HEK293 (cell line): ENCODE measurements around the gene CCDC9B.

Source experiments
- CTCF ChIA-PET: fragments of 350-600 bp; formaldehyde crosslinking; extraction: SDS; loops from one replicate; lab custom pipeline; 2021; ENCODE audit warnings: antibody characterized with exemption; lab: Yijun Ruan, JAX
- POLR2A ChIA-PET: fragments of 300-600 bp; formaldehyde crosslinking; extraction: SDS; loops from one replicate; lab custom pipeline; 2020; ENCODE audit warnings: antibody characterized with exemption, inconsistent platforms; lab: Yijun Ruan, JAX
- H3K27ac ChIP-seq: fragments of 200-500 bp; sonication (Bioruptor generic); 2 replicates; pipeline ENCODE4 v1.5.1; 2014; ENCODE audit warnings: low read depth, low read length, control low read depth, inconsistent platforms; ENCODE audit errors: extremely low read depth
- H3K36me3 ChIP-seq, 2 experiments: fragments of 200-500 bp in 1 of 2; sonication (Bioruptor generic) in 1 of 2; 1 replicate in 1 of 2; 2 replicates in 1 of 2; pipeline ENCODE4 v1.5.1; 2014 to 2017; ENCODE audit warnings: inconsistent platforms in 2 of 2, low read length in 2 of 2; ENCODE audit not compliant: control insufficient read depth in 2 of 2, insufficient read depth in 1 of 2
- H3K4me1 ChIP-seq: fragments of 200-500 bp; sonication (Bioruptor generic); 2 replicates; pipeline ENCODE4 v1.5.1; 2014; ENCODE audit warnings: mild to moderate bottlenecking, low read length, inconsistent platforms; ENCODE audit not compliant: control insufficient read depth, insufficient read depth
- H3K4me3 ChIP-seq: 2 replicates; pipeline ENCODE4 v1.5.1; 2011; ENCODE audit warnings: low read depth, mild to moderate bottlenecking, control low read depth, low read length, moderate library complexity
- H3K9me3 ChIP-seq: fragments of 200-500 bp; sonication (Bioruptor generic); 2 replicates; pipeline ENCODE4 v1.5.1; 2014; ENCODE audit warnings: low read depth, low read length, inconsistent platforms; ENCODE audit not compliant: control insufficient read depth, insufficient read depth
- ATF2 ChIP-seq: fragments of 450-650 bp; formaldehyde crosslinking; IDR thresholded peaks from 2 replicates; pipeline ENCODE4 v1.5.1; 2016; ENCODE audit warnings: missing biosample characterization, missing genetic modification characterization, low read depth
- BCL6B ChIP-seq: fragments of 450-650 bp; formaldehyde crosslinking; IDR thresholded peaks from 2 replicates; pipeline ENCODE4 v1.5.1; 2017; ENCODE audit warnings: missing biosample characterization, missing genetic modification characterization
- CTCF ChIP-seq: fragments of 450-650 bp; formaldehyde crosslinking; IDR thresholded peaks from 2 replicates; pipeline ENCODE4 v1.5.1; 2016; ENCODE audit warnings: missing biosample characterization, missing genetic modification characterization
- GLIS1 ChIP-seq: fragments of 450-650 bp; formaldehyde crosslinking; IDR thresholded peaks from 2 replicates; pipeline ENCODE4 v1.5.1; 2016; ENCODE audit warnings: missing biosample characterization, missing genetic modification characterization
- IKZF3 ChIP-seq: fragments of 450-650 bp; IDR thresholded peaks from 2 replicates; pipeline ENCODE4 v1.5.0; 2018; ENCODE audit warnings: missing biosample characterization, mild to moderate bottlenecking, missing genetic modification characterization, moderate library complexity
- TRIM28 ChIP-seq: IDR thresholded peaks from 2 replicates; pipeline ENCODE4 v1.6.1; 2011; ENCODE audit warnings: low read length, control low read depth, borderline replicate concordance
- ZBTB49 ChIP-seq: fragments of 450-650 bp; formaldehyde crosslinking; IDR thresholded peaks from 2 replicates; pipeline ENCODE4 v1.5.1; 2016; ENCODE audit warnings: missing biosample characterization, missing genetic modification characterization, low read depth
- ZBTB7A ChIP-seq: fragments of 450-650 bp; formaldehyde crosslinking; IDR thresholded peaks from 2 replicates; pipeline ENCODE4 v1.5.1; 2016; ENCODE audit warnings: low read depth, missing biosample characterization, missing genetic modification characterization
- ZBTB8A ChIP-seq: fragments of 450-650 bp; formaldehyde crosslinking; IDR thresholded peaks from 2 replicates; pipeline ENCODE4 v1.5.1; 2016; ENCODE audit warnings: missing biosample characterization, missing genetic modification characterization
- ZFP69B ChIP-seq: fragments of 450-650 bp; formaldehyde crosslinking; IDR thresholded peaks from 2 replicates; pipeline ENCODE4 v1.5.1; 2016; ENCODE audit warnings: missing biosample characterization, missing genetic modification characterization
- ZNF24 ChIP-seq: fragments of 450-650 bp; formaldehyde crosslinking; IDR thresholded peaks from 2 replicates; pipeline ENCODE4 v1.5.1; 2016; ENCODE audit warnings: missing biosample characterization, missing genetic modification characterization
- ZNF311 ChIP-seq: fragments of 450-650 bp; formaldehyde crosslinking; IDR thresholded peaks from 2 replicates; pipeline ENCODE4 v1.5.1; 2017; ENCODE audit warnings: missing biosample characterization, missing genetic modification characterization, borderline replicate concordance
- ZNF423 ChIP-seq: fragments of 450-650 bp; formaldehyde crosslinking; IDR thresholded peaks from 2 replicates; pipeline ENCODE4 v1.5.1; 2016; ENCODE audit warnings: missing biosample characterization, missing genetic modification characterization
- ZNF48 ChIP-seq: fragments of 450-650 bp; formaldehyde crosslinking; IDR thresholded peaks from 2 replicates; pipeline ENCODE4 v1.5.1; 2016; ENCODE audit warnings: missing biosample characterization, missing genetic modification characterization
- ZNF518A ChIP-seq: fragments of 450-650 bp; formaldehyde crosslinking; conservative IDR thresholded peaks from 2 replicates; pipeline ENCODE4 v1.5.1; 2016; ENCODE audit warnings: low read depth, missing biosample characterization, missing genetic modification characterization
- ZNF521 ChIP-seq: fragments of 450-650 bp; formaldehyde crosslinking; IDR thresholded peaks from 2 replicates; pipeline ENCODE4 v1.5.1; 2017; ENCODE audit warnings: missing biosample characterization, mild to moderate bottlenecking, missing genetic modification characterization
- ZNF555 ChIP-seq: fragments of 450-650 bp; formaldehyde crosslinking; conservative IDR thresholded peaks from 2 replicates; pipeline ENCODE4 v1.5.1; 2017; ENCODE audit warnings: missing biosample characterization, mild to moderate bottlenecking, missing genetic modification characterization, inconsistent platforms
- ZNF610 ChIP-seq: fragments of 450-650 bp; formaldehyde crosslinking; IDR thresholded peaks from 2 replicates; pipeline ENCODE4 v1.5.1; 2016; ENCODE audit warnings: missing biosample characterization, missing genetic modification characterization, borderline replicate concordance
- ZNF747 ChIP-seq: fragments of 450-650 bp; formaldehyde crosslinking; IDR thresholded peaks from 2 replicates; pipeline ENCODE4 v1.5.1; 2016; ENCODE audit warnings: missing biosample characterization, missing genetic modification characterization
- ZNF830 ChIP-seq: fragments of 450-650 bp; IDR thresholded peaks from 2 replicates; pipeline ENCODE4 v1.5.0; 2018; ENCODE audit warnings: missing biosample characterization, missing genetic modification characterization, low read depth, mild to moderate bottlenecking, moderate library complexity

CCDC9B gene

GRCh38 chr15:40340038-40340739 is 550 bp downstream of the CCDC9B start (continued):
- TF ChIP-seq ATF2 (no peak), ZFP69B (tag by site-specific recombination) (no peak), ZNF747 (no peak), ZBTB8A (tag by site-specific recombination) (no peak), BCL6B (tag by site-specific recombination) (no peak), ZNF423 (tag by site-specific recombination) (peak; percentile 30; the same call in 1 of the 2 replicates), IKZF3 (tag by site-specific recombination) (peak; percentile 65; the same call in 1 of the 2 replicates), ZNF555 (tag by site-specific recombination) (no peak), ZNF610 (tag by site-specific recombination) (no peak), ZNF48 (tag by site-specific recombination) (no peak), ZBTB7A (no peak), TRIM28 (no peak), ZNF518A (tag by site-specific recombination) (no peak), ZBTB49 (no peak), ZNF311 (no peak), ZNF830 (tag by site-specific recombination) (no peak)

- POLR2A ChIA-PET: interaction anchor here (0.9 to 1.5 kb wide), 2 partner anchors 17 to 27 kb away, joined by 3 to 5 read pairs; no protein-coding TSS in a partner anchor
- Histone ChIP-seq H3K9me3 (no peaks in the 10 kb centered on the region), H3K4me3 (no peak overlapping the region), H3K27ac (peak overlapping the region; percentile 84; the same call in 1 of the 2 replicates), H3K4me1 (peaks cover 10% of the 10 kb centered on the region), H3K36me3 (no peaks in the 10 kb centered on the region)
- CTCF ChIA-PET: interaction anchor here (0.5 to 7.1 kb wide), 16 partner anchors 12 to 304 kb away, joined by 3 to 82 read pairs (median 4); partner anchors contain the start of gene INAFM2
- TF ChIP-seq GLIS1: peak; percentile 66
- no peak for TF ChIP-seq ZNF24
- peak; percentile 57; the same call in 1 of the 2 replicates for TF ChIP-seq CTCF (tag by site-specific recombination)
- TF ChIP-seq ZNF521 (tag by site-specific recombination): no peak
These were observed 1.2 kb downstream of the CCDC9B start for GRCh38 chr15:40339621-40339945.
